GM12878 (cell line): Measurements from ENCODE around the gene COL4A1. TPM values are rescaled to one million over a fixed set of nuclear protein-coding genes. Genes with fewer than 3 reads are reported as not detected.

Source experiments
- ATAC-seq: fragments of 200-7000 bp; cut with Tn5 transposase; 3 replicates; pipeline ENCODE4 v1.9.1; 2020; ENCODE audit warnings: mild to moderate bottlenecking, moderate library complexity
- BruUV-seq: library from RNA; stranded (reverse); fragments of 400-500 nt; replicated peaks from 2 replicates; lab custom pipeline; 2021; lab: Mats Ljungman, UMichigan
- CTCF ChIA-PET: fragments of 300-600 bp; sonication (Branson Sonifier 250); formaldehyde crosslinking; extraction: SDS; loops from one replicate; lab custom pipeline; 2021; ENCODE audit warnings: inconsistent platforms; lab: Yijun Ruan, JAX
- POLR2A ChIA-PET: fragments of 350-600 bp; formaldehyde crosslinking; extraction: SDS; loops from one replicate; lab custom pipeline; 2021; ENCODE audit warnings: inconsistent platforms; lab: Charles Lee
- RAD21 ChIA-PET: fragments of 300-600 bp; sonication (Branson Sonifier 250); formaldehyde crosslinking; loops from one replicate; lab custom pipeline; 2023; ENCODE audit warnings: antibody characterized with exemption; ENCODE audit not compliant: unreplicated experiment; lab: Charles Lee
- SMC1A ChIA-PET: fragments of 300-600 bp; sonication (Branson Sonifier 250); formaldehyde crosslinking; loops from one replicate; lab custom pipeline; 2023; ENCODE audit not compliant: unreplicated experiment, uncharacterized antibody; lab: Charles Lee
- DNase-seq: peaks from one replicate; pipeline ENCODE4 v3.0.0-alpha.2; 2011; ENCODE audit warnings: low read depth, low spot score
- FAIRE-seq: peaks from 3 replicates; lab custom pipeline; 2011; peaks lifted over from hg19 to GRCh38; lab: Jason Lieb, UNC
- H2AFZ ChIP-seq: 2 replicates; pipeline ENCODE4 v1.6.0; 2011; ENCODE audit warnings: low read depth, low read length, control low read depth; ENCODE audit not compliant: control insufficient read depth
- H3K27ac ChIP-seq: 2 replicates; pipeline ENCODE4 v1.5.1; 2011; ENCODE audit warnings: control low read depth; ENCODE audit not compliant: control insufficient read depth, insufficient read depth
- H3K27me3 ChIP-seq, 2 experiments: replicated peaks in 1 of 2; 2 replicates each; pipeline versions ENCODE4 v1.6.0 to v1.6.1; 2011; ENCODE audit warnings: low read length in 1 of 2; ENCODE audit not compliant: control insufficient read depth in 2 of 2, insufficient read depth in 2 of 2
- H3K36me3 ChIP-seq, 2 experiments: 2 replicates each; pipeline ENCODE4 v1.5.1; 2011; ENCODE audit warnings: low read length in 1 of 2; ENCODE audit not compliant: control insufficient read depth in 2 of 2, insufficient read depth in 2 of 2
- H3K4me1 ChIP-seq: 2 replicates; pipeline ENCODE4 v1.6.1; 2011; ENCODE audit warnings: mild to moderate bottlenecking, low read length, moderate library complexity, mixed read lengths; ENCODE audit not compliant: control insufficient read depth, insufficient read depth
- H3K4me2 ChIP-seq: 2 replicates; pipeline ENCODE4 v1.6.0; 2011; ENCODE audit warnings: control low read depth; ENCODE audit not compliant: control insufficient read depth, insufficient read depth
- H3K4me3 ChIP-seq: fragments of 200-600 bp; sonication (generic); 2 replicates; pipeline ENCODE4 v1.5.1; 2016
- H3K79me2 ChIP-seq: 2 replicates; pipeline ENCODE4 v1.6.0; 2011; ENCODE audit warnings: low read length; ENCODE audit not compliant: control insufficient read depth, insufficient read depth
- H3K9ac ChIP-seq: 2 replicates; pipeline ENCODE4 v1.8.0; 2011; ENCODE audit warnings: low read length, control low read depth, mixed read lengths; ENCODE audit not compliant: control insufficient read depth, insufficient read depth
- H3K9me3 ChIP-seq: replicated peaks from 3 replicates; pipeline ENCODE4 v1.5.1; 2011; ENCODE audit warnings: mild to moderate bottlenecking, low read length; ENCODE audit not compliant: control insufficient read depth, insufficient read depth
- H4K20me1 ChIP-seq: 2 replicates; pipeline ENCODE4 v1.6.0; 2011; ENCODE audit not compliant: control insufficient read depth, insufficient read depth
- BCL11A ChIP-seq: IDR thresholded peaks from 2 replicates; pipeline ENCODE4 v1.6.1; 2011; ENCODE audit warnings: low read depth, low read length
- ELK1 ChIP-seq: IDR thresholded peaks from 2 replicates; pipeline ENCODE4 v1.6.1; 2012; ENCODE audit warnings: low read depth, low read length, improper control_type of control experiment
- KAT2A ChIP-seq: conservative IDR thresholded peaks from 2 replicates; pipeline ENCODE4 v1.6.1; 2011; ENCODE audit warnings: low read depth, low read length; ENCODE audit not compliant: control insufficient read depth
- LARP7 ChIP-seq: fragments of 450-650 bp; IDR thresholded peaks from 2 replicates; pipeline ENCODE4 v1.6.1; 2017; ENCODE audit warnings: mild to moderate bottlenecking
- NFYA ChIP-seq: IDR thresholded peaks from 2 replicates; pipeline ENCODE4 v1.6.1; 2011; ENCODE audit warnings: low read depth, mild to moderate bottlenecking, low read length, improper control_type of control experiment, borderline replicate concordance
- NR2C1 ChIP-seq: fragments of 450-650 bp; IDR thresholded peaks from 2 replicates; pipeline ENCODE4 v1.6.1; 2017; ENCODE audit warnings: antibody characterized with exemption, mild to moderate bottlenecking, moderate library complexity
- SPI1 ChIP-seq: IDR thresholded peaks from 2 replicates; pipeline ENCODE4 v1.6.1; 2011; ENCODE audit warnings: low read depth, mild to moderate bottlenecking, low read length, moderate library complexity, borderline replicate concordance; ENCODE audit not compliant: insufficient read depth
- TARDBP ChIP-seq: IDR thresholded peaks from 2 replicates; pipeline ENCODE4 v1.6.1; 2016; ENCODE audit warnings: borderline replicate concordance
- ZBTB4 ChIP-seq: fragments of 450-650 bp; formaldehyde crosslinking; IDR thresholded peaks from 2 replicates; pipeline ENCODE4 v1.4.0; 2022; ENCODE audit warnings: mild to moderate bottlenecking, moderate library complexity
- WGBS: methylation state at CpG from one replicate; pipeline ENCODE4 v1.1.6; 2016; ENCODE audit warnings: low lambda C conversion rate; ENCODE audit not compliant: insufficient replicate concordance, insufficient coverage; ENCODE audit errors: missing lambda C conversion rate; 5-methylcytosine and 5-hydroxymethylcytosine counted together
- in situ Hi-C: fragments of 300-500 bp; cut with MboI; formaldehyde crosslinking; loops from 9 replicates; pipeline ENCODE4 v1.14.3; 2018; ENCODE audit warnings: mixed read lengths
- intact Hi-C: fragments of 100-400 bp; cut with micrococcal nuclease; formaldehyde crosslinking; loops from one replicate; pipeline ENCODE4 v1.14.2; 2022; ENCODE audit not compliant: unreplicated experiment
- polyA plus RNA-seq, 11 experiments: library from polyadenylated mRNA; depleted of rRNA in 4 of 11; unstranded in 6 of 11; stranded (reverse) in 5 of 11; fragments of >200 nt; fragmentation: Nextera tagmentation in 4 of 11; fragmentation: Illumina TruSeq in 1 of 11; extraction: Ambion mirVana in 4 of 11; extraction: Trizol in 1 of 11; gene quantifications; 1 replicate in 1 of 11; 2 replicates in 10 of 11; pipeline versions ENCODE4 v1.2.1 to v1.2.3, GENCODE V29; 2011 to 2016; ENCODE audit warnings: inconsistent platforms in 2 of 11, missing spikeins in 2 of 11, low read depth in 1 of 11
- total RNA-seq, 4 experiments: library from RNA; depleted of rRNA in 3 of 4; stranded (reverse); fragments of >200 nt in 3 of 4; fragmentation: Illumina TruSeq in 1 of 4; extraction: Trizol in 1 of 4; gene quantifications; 2 replicates each; pipeline versions ENCODE4 v1.2.1 to v1.2.3, GENCODE V29; 2013 to 2021
- TF ChIP-seq, protein P1 (sequence below): fragments of 450-650 bp; formaldehyde crosslinking; IDR thresholded peaks from 2 replicates; pipeline ENCODE4 v1.5.0; 2022; ENCODE audit warnings: mild to moderate bottlenecking, missing genetic modification characterization

Gene COL4A1
- total and polyA plus RNA-seq, 10 of the 15 experiments (the other 5 are each of a cell fraction or from before 2014, with no cell fraction given): 0.07 to 0.31 (median 0.13) TPM; not detected in 6

GRCh38 chr13:110239280-110240125, 67.5 kb downstream of the COL4A1 start:
- no peak for ATAC-seq
- H3K4me3 ChIP-seq: no peak overlapping the region
- BruUV-seq: no TSS peak
- WGBS: 9% methylated on average over 5 of the region's 5 CpGs
- H3K9ac ChIP-seq: no peak overlapping the region
- no peak overlapping the region for H2AFZ ChIP-seq
- TF ChIP-seq ELK1 (no peak), NR2C1 (no peak), ZBTB4 (no peak), BCL11A (no peak), NFYA (no peak), TARDBP (no peak), KAT2A (no peak), LARP7 (no peak), SPI1 (no peak)
- TF ChIP-seq, protein P1, sequence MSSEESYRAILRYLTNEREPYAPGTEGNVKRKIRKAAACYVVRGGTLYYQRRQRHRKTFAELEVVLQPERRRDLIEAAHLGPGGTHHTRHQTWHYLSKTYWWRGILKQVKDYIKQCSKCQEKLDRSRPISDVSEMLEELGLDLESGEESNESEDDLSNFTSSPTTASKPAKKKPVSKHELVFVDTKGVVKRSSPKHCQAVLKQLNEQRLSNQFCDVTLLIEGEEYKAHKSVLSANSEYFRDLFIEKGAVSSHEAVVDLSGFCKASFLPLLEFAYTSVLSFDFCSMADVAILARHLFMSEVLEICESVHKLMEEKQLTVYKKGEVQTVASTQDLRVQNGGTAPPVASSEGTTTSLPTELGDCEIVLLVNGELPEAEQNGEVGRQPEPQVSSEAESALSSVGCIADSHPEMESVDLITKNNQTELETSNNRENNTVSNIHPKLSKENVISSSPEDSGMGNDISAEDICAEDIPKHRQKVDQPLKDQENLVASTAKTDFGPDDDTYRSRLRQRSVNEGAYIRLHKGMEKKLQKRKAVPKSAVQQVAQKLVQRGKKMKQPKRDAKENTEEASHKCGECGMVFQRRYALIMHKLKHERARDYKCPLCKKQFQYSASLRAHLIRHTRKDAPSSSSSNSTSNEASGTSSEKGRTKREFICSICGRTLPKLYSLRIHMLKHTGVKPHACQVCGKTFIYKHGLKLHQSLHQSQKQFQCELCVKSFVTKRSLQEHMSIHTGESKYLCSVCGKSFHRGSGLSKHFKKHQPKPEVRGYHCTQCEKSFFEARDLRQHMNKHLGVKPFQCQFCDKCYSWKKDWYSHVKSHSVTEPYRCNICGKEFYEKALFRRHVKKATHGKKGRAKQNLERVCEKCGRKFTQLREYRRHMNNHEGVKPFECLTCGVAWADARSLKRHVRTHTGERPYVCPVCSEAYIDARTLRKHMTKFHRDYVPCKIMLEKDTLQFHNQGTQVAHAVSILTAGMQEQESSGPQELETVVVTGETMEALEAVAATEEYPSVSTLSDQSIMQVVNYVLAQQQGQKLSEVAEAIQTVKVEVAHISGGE (CRISPR knock-in tag): no peak
- ChIA-PET RAD21 (no interaction called here), CTCF (interaction anchor here (0.6 to 3.7 kb wide), 3 partner anchors 17 to 204 kb away, joined by 3 to 15 read pairs (median 3); no protein-coding TSS in a partner anchor), SMC1A (interaction anchor here (1.3 to 1.4 kb wide), 2 partner anchors 173 to 202 kb away, joined by 3 to 4 read pairs; no protein-coding TSS in a partner anchor), POLR2A (no interaction called here)
- in situ Hi-C loops: no loop called here
- peaks cover 4 to 5% of the 10 kb centered on the region in 2 experiments; a peak in 2 of 4 replicates for H3K27me3 ChIP-seq
- no peaks in the 10 kb centered on the region for H3K9me3 ChIP-seq
- no peak overlapping the region for H3K4me2 ChIP-seq
- DNase-seq: no peak
- no peaks in the 10 kb centered on the region for H3K79me2 ChIP-seq
- no peaks in the 10 kb centered on the region for H3K36me3 ChIP-seq
- FAIRE-seq: no peak
- intact Hi-C loops: no loop called here
- H3K27ac ChIP-seq: no peak overlapping the region
- no peaks in the 10 kb centered on the region for H3K4me1 ChIP-seq
- H4K20me1 ChIP-seq: no peaks in the 10 kb centered on the region
